ENCODE measurements around the gene GIGYF1. TPM values are rescaled to one million over a fixed set of nuclear protein-coding genes. Genes with fewer than 3 reads are reported as not detected.

The GIGYF1 gene
- total RNA-seq, 1 experiment from 2014 or later: 9.6 TPM

DNA sequence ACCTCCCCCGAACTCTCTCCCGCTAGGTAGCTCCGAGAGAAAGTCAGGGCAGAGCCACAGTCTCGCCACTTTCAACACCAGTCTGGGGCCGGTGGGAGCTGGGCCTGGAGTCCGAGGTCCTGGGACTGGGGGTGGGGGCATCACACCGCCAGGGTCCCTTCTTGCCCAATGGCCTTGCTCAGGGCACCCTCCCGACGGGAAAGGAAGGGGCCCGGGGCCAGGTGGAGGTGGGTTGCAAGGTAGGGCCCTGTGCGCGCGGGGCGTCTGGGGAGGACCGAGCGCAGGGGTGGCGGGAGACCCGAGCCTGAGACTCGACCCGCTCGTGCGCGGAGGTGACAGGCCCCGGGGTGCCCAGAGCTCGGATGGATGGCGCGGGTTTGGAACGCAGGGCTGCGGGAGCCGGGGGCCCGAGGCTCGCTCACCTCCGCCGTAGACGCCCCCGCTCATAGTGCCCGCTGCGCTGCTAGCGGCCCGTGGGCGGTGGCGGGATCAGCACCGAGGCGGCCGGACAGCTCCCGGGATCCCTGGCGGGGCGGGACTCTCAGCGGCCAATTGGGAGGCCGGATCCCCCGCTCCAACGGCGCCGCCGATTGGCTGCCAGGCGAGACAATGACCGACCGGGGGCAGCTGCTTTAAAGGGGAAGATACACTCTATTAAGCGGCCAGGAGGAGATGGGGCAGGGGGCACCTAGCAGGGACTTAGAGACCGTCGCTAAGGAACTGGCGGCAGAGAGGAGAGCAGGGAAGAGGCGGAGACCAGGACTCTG, 38.0 kb downstream of the GIGYF1 start, which contains the start of gene ACTL6B:
Gene ACTL6B, minus strand, starts transcription at position 541 of the 767 bp plus-strand sequence. Its CDS starts 94 bp downstream, at position 447.
- in situ Hi-C loops (cut with HindIII; ENCODE audit: low pct_unique_long_range_greater_than_20kb, low sequenced_read_pairs): no loop called here
- peak; percentile 47 for DNase-seq (ENCODE audit: low read depth)

- DNase-seq (ENCODE audit: low read depth): no peak
- in situ Hi-C loops (cut with HindIII; ENCODE audit: low pct_unique_long_range_greater_than_20kb, low sequenced_read_pairs): no loop called here
Measured at GRCh38 chr7:100654908-100655831, 38.9 kb downstream of the GIGYF1 start.

DNA sequence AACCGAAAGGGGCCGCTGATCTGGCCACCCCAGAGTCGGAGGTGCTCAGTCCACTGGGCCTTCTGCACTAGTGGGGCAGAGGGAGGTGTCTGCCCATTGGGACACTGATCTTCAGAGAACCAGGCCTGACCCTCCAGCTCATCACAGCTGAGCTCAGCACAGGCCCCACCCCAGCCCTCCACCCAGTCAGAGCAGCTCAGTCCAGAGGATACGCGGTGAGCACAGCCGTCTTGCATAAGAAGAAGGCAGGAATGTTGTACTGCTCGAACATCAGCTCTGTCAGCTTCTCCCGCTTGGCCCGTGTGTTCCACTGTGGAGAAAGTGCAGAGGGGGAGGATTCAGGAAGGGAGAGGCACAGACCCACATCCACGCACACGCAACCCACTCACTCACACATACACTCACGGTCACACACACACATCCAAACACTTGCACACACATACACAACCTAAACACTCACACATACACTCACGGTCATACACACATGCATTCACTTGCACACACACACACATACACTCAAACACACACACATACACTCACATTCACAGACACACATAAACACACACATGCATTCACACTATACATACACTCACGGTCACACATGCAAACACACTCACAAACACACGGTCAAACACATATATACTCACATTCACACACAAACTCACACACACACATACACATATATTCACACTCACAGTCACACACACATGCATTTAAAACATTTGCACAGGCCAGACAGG, 44.1 kb downstream of the GIGYF1 start:
- in situ Hi-C loops (cut with HindIII; ENCODE audit: low pct_unique_long_range_greater_than_20kb, low sequenced_read_pairs): no loop called here
- DNase-seq (ENCODE audit: low read depth): no peak

GRCh38 chr7:100642534-100642907, 51.5 kb downstream of the GIGYF1 start:
- in situ Hi-C loops (cut with HindIII; ENCODE audit: low pct_unique_long_range_greater_than_20kb, low sequenced_read_pairs): no loop called here
- DNase-seq (ENCODE audit: low read depth): no peak

DNA sequence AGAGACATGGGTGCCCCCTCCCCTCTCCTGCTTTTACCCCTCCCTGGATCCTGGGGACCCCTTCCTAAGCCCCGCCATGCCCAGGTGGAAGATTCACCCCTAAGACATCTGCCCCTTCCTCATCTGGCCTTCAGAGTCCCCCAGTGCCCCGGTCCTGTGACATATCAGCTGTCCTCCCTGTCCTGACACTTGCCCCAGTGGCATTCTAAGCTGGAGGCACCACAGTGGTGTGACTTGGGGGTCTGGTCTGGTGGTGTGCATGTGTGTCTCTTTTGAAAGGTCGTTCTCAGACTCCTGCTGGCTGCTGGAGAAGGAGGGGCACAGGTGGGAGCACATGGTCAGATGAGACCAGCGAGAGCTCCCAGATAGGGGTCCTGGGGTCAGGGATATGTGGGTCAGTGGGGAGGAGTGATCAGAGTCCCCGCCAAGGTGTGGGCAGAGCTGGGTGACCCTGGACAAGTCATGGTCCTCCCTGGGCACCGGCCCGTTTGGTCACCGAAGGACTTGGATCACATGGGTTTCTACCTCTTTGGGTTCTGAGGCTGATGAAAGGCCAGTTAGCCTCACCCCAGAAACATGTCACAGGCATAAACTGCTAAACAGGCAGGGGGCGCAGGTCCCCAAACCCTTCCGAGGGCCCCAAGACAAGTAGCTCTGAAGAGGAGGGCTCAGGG, 52.1 kb downstream of the GIGYF1 start:
- in situ Hi-C loops (cut with HindIII; ENCODE audit: low pct_unique_long_range_greater_than_20kb, low sequenced_read_pairs): no loop called here
- no peak for DNase-seq (ENCODE audit: low read depth)

DNA sequence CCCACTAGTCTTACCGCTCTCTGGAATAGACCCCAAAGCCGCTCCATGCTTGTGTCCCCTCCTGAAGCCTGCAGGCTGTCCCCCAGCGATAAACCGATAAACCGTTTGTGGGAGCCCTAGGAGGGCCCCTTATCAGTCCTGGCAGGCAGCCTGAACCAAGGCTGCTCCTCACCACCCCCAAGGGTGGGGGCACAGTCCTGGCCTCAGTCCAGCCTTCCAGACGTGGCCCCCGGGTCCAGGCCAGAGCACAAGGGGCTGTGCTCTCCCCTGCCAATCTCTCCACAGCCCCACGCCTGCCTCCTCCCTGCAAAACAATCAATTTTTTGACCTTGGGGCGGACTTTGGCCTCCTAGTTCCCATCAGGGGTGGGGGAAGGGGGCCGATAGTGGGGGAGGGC, 52.6 kb downstream of the GIGYF1 start, which contains the start of gene TFR2:
Gene TFR2, minus strand, starts transcription at position 90 of the 397 bp plus-strand sequence. Its CDS starts 43 bp downstream, at position 47.
- no peak for DNase-seq (ENCODE audit: low read depth)

GRCh38 chr7:100640517-100641440, 53.3 kb downstream of the GIGYF1 start:
- in situ Hi-C loops (cut with HindIII; ENCODE audit: low pct_unique_long_range_greater_than_20kb, low sequenced_read_pairs): no loop called here
- no peak for DNase-seq (ENCODE audit: low read depth)

More for the DNA sequence above, 52.6 kb downstream of the GIGYF1 start, which contains the start of gene TFR2:
- in situ Hi-C loops (cut with HindIII; ENCODE audit: low pct_unique_long_range_greater_than_20kb, low sequenced_read_pairs): no loop called here

- no peak for DNase-seq (ENCODE audit: low read depth)
- in situ Hi-C loops (cut with HindIII; ENCODE audit: low pct_unique_long_range_greater_than_20kb, low sequenced_read_pairs): no loop called here
Measured at GRCh38 chr7:100639995-100640516, 54.0 kb downstream of the GIGYF1 start.

DNA sequence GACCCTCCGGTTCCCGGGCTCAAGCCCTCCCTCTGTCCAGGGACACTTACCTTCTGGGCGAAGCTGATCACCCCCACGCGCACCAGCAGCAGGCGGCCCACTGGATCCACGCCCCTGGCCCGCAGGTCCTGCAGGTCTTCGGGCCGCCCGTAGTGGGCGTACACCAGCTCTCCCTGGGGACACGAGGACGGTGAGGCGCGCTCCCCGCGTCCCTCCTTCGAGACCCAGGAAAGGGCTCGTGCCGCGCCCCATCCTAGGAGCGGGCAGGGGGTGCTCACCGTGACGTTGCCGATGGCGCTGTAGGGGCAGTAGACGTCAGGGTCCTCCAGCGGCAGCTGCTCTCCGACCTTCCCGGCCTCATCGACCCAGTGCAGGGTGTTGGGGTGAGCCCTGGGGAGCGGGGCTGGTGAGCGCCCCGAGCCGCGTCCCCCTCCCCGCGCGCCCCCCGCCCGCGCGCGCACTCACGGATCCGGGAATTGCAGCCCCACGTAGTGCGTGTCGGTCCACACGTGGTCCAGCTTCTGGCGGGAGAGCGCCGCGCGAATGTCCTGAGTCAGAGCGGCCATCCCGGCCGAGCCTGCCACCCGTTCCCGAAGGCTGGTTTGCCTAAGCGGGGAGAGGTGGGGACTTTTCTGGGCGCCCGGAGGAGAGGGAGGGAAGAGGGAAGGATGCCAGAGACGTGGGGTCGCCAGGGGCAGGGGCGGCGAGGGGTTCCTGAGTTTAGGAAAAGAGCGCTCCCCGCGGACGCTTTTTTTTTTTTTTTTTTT, 60.9 kb downstream of the GIGYF1 start:
- in situ Hi-C loops (cut with HindIII; ENCODE audit: low pct_unique_long_range_greater_than_20kb, low sequenced_read_pairs): no loop called here
- DNase-seq (ENCODE audit: low read depth): peak; percentile 28

- DNase-seq (ENCODE audit: low read depth): no peak
- in situ Hi-C loops (cut with HindIII; ENCODE audit: low pct_unique_long_range_greater_than_20kb, low sequenced_read_pairs): no loop called here
Measured at GRCh38 chr7:100630066-100630465, 64.0 kb downstream of the GIGYF1 start.

Other genes with a start within 250 kb of the GIGYF1 start
- not detected in 2 replicates for gene SPACDR, start 230.0 kb downstream of the GIGYF1 start, total RNA-seq (2014; rRNA removed; shearing (Covaris generic); ENCODE audit: low replicate concordance)
- 39.5 and 46.5 TPM in 2 replicates for gene TSC22D4, start 215.0 kb downstream of the GIGYF1 start, total RNA-seq (2014; rRNA removed; shearing (Covaris generic); ENCODE audit: low replicate concordance)
- 0.87 and 3.6 TPM in 2 replicates for gene NYAP1, start 210.3 kb downstream of the GIGYF1 start, total RNA-seq (2014; rRNA removed; shearing (Covaris generic); ENCODE audit: low replicate concordance)
- 20.0 and 42.3 TPM in 2 replicates for gene AGFG2, start 155.0 kb downstream of the GIGYF1 start, total RNA-seq (2014; rRNA removed; shearing (Covaris generic); ENCODE audit: low replicate concordance)
- gene SAP25, start 120.3 kb downstream of the GIGYF1 start, total RNA-seq (2014; rRNA removed; shearing (Covaris generic); ENCODE audit: low replicate concordance): not detected in 2 replicates
- gene LRCH4, start 108.1 kb downstream of the GIGYF1 start, total RNA-seq (2014; rRNA removed; shearing (Covaris generic); ENCODE audit: low replicate concordance): 0.84 and 3.7 TPM in 2 replicates
- gene FBXO24, start 107.9 kb downstream of the GIGYF1 start, total RNA-seq (2014; rRNA removed; shearing (Covaris generic); ENCODE audit: low replicate concordance): 0.23 and 0.71 TPM in 2 replicates
- 5.3 and 17.8 TPM in 2 replicates for gene PCOLCE, start 91.9 kb downstream of the GIGYF1 start, total RNA-seq (2014; rRNA removed; shearing (Covaris generic); ENCODE audit: low replicate concordance)
- gene MOSPD3, start 81.7 kb downstream of the GIGYF1 start, total RNA-seq (2014; rRNA removed; shearing (Covaris generic); ENCODE audit: low replicate concordance): 3.6 and 34.9 TPM in 2 replicates
- 0.27 TPM in 1 of 2 replicates, not detected in the other for gene TFR2, start 52.7 kb downstream of the GIGYF1 start, total RNA-seq (2014; rRNA removed; shearing (Covaris generic); ENCODE audit: low replicate concordance)
- gene ACTL6B, start 37.8 kb downstream of the GIGYF1 start, total RNA-seq (2014; rRNA removed; shearing (Covaris generic); ENCODE audit: low replicate concordance): not detected in 2 replicates
- 116 and 179 TPM in 2 replicates for gene GNB2, start 20.5 kb downstream of the GIGYF1 start, total RNA-seq (2014; rRNA removed; shearing (Covaris generic); ENCODE audit: low replicate concordance)
- 109 and 126 TPM in 2 replicates for gene POP7, start 11.9 kb upstream of the GIGYF1 start, total RNA-seq (2014; rRNA removed; shearing (Covaris generic); ENCODE audit: low replicate concordance)
- gene EPO, start 26.2 kb upstream of the GIGYF1 start, total RNA-seq (2014; rRNA removed; shearing (Covaris generic); ENCODE audit: low replicate concordance): not detected in 2 replicates
- not detected in 2 replicates for gene ZAN, start 39.3 kb upstream of the GIGYF1 start, total RNA-seq (2014; rRNA removed; shearing (Covaris generic); ENCODE audit: low replicate concordance)
- 31.9 and 43.6 TPM in 2 replicates for gene EPHB4, start 133.3 kb upstream of the GIGYF1 start, total RNA-seq (2014; rRNA removed; shearing (Covaris generic); ENCODE audit: low replicate concordance)
- 16.5 and 19.8 TPM in 2 replicates for gene SLC12A9, start 158.5 kb upstream of the GIGYF1 start, total RNA-seq (2014; rRNA removed; shearing (Covaris generic); ENCODE audit: low replicate concordance)
- 234 and 286 TPM in 2 replicates for gene TRIP6, start 173.1 kb upstream of the GIGYF1 start, total RNA-seq (2014; rRNA removed; shearing (Covaris generic); ENCODE audit: low replicate concordance)
- gene SRRT, start 180.9 kb upstream of the GIGYF1 start, total RNA-seq (2014; rRNA removed; shearing (Covaris generic); ENCODE audit: low replicate concordance): 72.5 and 75.8 TPM in 2 replicates
- 7.4 and 11.8 TPM in 2 replicates for gene UFSP1, start 195.5 kb upstream of the GIGYF1 start, total RNA-seq (2014; rRNA removed; shearing (Covaris generic); ENCODE audit: low replicate concordance)
- not detected in 2 replicates for gene ACHE, start 201.6 kb upstream of the GIGYF1 start, total RNA-seq (2014; rRNA removed; shearing (Covaris generic); ENCODE audit: low replicate concordance)